NCI-H1930 (cell line): ENCODE measurements around the gene PFKL.

ENCODE experiments used
- DNase-seq, 2 experiments: peaks; one replicate each; lab custom pipeline; 2025; lab: John Stamatoyannopoulos, UW

PFKL gene

DNA sequence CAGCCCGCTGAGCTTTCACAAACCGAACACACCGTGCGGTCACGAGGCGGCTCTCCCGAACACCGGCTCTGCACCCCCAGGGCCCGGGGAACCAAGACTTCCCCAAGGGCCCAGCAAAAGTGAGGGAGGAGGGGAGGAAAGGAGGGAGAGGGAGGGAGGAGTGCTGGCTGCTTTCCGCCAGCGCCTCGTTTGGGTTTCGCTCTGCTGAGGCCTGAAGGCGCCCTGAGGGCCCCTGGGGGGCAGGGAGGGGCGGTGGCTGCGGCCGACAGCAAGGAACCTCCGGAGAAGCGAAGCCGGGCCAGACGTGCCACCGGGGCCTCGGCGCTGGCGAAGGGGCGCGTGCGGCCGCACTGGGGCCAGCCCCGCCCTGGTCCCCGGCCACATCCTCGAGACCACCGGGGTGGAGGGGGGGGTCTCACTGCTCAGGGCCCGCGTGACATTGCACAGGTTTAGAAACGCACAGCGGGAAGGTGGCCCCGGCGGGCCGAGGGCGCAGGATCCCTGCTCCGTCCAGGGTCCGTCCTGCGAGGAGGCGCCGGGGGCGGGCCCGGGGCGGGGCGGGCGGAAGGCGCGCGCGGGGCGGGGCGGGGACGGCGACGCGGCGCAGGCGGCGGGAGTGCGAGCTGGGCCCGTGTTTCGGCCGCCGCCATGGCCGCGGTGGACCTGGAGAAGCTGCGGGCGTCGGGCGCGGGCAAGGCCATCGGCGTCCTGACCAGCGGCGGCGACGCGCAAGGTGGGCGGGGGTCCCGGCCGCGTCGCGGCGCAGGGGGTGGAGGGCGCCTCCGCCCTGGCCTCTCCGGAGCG, at the start of gene PFKL:
Gene PFKL, plus strand, starts transcription at position 596 of the 804 bp plus-strand sequence. Its CDS starts 53 bp downstream, at position 649.
- DNase-seq = peak in 1 of 2 experiments; percentile 24

DNA sequence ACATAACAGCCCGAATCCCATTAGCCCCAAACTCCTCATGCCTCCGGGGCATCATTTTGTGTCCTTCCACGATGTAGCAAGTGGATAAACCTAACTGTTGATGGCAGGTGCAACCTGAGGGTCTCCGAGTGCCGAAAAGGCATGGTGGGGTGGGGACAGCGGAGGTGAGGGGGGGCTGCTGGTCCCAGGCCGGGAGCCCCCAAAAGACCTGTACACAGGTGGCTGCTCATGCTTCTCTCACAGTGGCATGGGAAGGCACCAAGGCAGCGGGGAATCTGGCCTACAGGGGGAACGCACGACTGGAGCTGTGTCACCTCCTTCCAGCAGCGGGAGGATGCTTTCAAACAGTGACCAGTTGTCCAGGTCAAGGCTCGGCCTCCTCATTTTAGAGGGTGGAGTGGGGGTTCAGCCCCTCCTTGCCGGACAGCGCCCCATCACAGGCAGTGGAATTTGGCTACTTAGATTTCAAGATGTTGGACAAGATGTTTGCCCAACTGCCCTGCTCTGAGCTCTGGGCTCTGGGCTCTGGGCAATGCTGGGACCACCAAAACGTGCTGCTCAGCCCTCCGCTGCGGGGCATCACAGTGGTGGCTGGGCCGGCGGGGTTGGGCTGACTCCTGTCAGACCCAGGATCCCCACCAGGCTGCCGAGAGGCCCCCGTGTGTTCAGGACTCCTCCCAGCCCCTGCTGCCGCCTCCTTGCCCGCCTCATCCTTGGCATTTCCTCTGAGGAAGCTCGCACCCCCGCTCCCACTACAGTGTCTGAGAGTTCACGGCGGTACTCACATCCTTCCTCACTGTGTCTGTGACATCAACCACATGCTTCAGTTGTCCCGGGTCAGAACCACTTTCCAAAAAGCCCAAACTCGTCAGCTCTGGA, 45.8 kb upstream of the PFKL start:
- DNase-seq = no peak

DNA sequence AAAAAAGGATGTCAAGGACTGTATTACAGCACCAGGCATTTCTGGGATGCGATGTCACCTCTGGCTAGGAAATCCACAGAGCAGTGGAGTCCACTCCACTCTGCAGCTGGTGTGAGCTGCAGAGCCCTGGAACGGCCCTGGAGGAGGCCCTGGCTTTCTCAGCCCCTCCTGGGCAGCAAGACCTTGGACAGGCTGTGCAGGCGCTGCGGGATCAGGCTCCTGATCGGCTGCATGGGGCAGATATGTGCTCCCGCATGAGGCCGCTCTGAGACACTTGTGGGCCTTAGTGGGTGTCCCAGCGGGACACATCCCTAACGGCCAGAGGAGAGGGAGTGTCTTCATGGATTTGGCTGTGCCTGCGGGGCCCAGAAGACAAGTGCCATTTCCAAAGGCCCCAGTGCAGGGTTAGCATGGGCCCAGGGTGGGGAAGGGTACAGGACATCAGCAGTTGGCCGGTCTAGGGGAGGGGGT, 44.3 kb upstream of the PFKL start:
- DNase-seq = no peak

DNA sequence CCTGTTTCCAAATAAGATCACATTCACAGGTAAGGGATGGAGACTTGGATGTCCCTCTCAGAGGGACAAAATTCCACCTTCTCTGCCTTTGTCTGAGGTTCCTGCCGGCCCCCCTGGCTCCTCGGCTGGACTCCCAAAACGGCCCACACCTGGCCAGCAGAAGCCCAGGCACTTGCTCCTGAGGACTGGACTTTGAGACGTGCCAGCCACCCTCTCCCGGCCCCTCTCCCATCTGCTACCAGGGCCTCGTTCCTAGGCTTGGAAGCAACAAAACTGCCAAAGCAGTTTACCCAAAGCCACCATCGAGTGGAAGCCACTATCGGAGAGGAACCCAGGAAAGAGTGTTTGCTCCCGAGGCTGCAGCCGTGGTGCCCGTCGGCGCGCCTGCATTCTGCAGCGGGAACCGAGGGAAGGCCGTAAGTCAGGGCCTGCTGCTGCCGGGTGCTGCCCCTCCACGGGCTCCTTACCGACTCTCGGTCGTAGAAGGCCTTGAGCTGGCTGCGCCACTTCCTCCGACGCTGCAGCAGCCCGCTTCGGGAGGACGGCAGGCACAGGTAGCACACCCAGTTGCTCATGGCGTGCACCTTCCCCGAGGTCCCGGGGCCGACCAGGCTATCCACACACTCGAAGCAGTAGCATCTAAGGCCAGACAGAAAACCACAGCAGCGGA, 41.7 kb upstream of the PFKL start:
- DNase-seq = no peak

DNA sequence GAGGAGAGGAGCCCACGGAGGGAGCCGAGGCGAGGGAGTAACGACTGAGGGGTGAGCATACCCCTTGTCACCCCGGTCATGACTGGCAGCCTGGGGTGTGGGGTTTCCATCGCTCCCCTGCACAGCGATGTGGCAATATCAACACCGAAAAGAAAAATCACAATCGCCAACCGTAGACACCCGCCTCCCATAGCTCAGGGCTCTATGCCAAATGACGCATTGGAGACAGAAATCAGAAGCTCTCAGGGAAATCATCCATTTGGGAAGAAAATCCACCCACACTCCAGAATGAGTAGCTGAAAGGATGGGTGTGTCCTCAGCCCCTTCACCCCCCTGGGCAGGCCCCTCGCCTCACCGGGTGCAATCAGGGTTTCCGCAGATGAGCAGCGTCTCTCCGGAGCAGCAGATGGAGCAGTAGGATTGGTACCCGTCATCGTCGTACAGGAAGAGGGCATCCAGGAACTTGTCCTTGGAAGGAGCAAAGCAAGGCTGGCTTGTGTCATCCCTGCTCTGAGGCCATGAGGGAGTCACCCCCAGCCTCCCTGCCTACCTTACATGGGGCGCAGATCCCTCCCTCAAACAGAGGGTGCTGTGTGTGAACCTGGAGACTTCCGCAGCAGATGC, 40.7 kb upstream of the PFKL start:
- DNase-seq = no peak

DNA sequence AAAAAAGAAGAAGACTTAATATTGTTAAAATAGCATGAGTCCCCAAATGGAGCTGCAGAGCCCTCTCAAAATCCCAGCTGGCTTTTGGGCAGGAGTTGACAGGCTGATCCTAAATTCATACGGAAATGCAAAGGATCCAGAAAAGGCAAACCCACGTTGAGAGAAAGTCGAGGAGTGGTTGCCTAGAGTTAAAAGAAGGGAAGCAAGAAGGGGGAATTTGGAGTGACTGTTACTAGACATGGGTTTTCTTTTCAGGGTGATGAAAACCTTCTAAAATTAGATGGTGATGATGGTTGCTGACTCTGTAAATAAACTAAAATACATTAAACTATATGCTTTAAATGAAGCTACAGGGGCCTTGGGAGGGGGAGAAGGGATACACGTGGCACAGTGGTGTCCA, 39.8 kb upstream of the PFKL start:
- no peak for DNase-seq

DNA sequence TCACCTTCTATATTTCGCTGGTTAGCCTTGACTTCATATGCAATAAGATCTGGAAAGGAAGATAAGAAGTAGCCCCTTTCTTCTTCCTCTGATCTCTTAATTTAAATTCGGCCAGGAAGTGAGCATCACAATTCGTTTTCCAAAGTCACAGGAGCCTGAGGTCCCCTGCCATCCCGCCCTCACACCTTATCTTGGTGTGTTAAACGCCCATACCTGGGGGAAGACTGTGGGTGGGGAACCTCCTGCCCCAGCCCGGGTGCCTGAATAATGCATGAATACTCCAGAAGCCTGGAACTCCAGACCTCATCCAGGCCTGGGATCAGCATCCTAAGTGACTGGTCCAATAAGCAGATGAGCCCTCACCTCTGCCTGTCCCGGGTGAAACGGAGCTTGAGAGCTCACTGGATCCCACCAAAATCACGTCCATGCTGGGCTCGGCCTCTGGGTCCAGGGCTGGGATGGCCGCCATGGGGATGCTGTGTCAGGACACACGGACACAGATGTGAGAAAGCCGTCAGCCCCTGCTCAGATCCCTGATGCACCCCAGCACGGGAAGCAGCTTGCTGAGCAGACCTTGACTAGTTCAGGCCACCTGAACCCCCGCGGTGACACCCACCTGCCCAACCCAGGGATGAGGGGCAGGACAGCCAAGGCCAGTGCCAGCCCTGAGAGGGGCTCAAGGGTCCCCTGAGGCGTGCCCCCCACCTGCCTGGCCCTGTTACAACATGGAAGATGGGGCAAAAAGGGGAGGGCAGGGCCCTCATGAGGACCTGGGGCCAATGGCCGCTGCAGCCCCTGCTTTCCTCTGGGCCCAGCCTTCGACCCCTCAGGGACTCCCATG, 38.8 kb upstream of the PFKL start:
- DNase-seq = no peak

DNA sequence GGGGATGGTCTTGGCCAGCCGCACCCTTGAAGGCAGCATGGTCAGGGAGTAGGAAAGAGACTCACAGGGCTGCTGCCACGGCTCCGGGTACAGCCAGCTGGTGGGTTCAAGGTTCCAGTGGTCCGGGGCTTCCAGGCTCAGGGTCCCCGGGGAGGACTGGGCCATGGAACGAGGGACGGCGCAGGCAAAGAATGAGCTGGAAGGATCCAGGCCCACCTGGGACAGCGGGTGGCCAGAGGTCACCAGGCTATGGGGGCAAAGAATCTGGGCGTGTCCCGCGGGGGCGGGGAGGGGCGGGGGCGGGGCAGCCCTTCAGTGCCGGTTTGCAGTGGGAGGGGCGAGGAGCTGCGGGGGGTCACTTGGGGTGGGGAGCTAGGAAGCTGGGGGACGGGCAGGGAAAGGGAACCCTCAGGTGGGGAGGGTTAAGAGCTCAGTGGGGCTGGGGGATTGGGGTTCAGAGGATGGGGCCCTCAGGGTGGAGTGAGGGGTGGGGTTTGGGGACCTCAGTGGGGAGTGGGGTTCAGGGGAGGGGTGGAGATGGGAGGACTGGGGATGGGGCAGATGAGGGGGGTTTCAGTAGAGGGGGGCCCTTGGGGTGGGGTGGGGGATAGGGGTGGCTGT, 38.1 kb upstream of the PFKL start, which contains the start of gene DNMT3L:
Gene DNMT3L, minus strand, starts transcription at position 223 of the 621 bp plus-strand sequence. CDS start 638 bp downstream, outside the sequence.
- no peak for DNase-seq

DNA sequence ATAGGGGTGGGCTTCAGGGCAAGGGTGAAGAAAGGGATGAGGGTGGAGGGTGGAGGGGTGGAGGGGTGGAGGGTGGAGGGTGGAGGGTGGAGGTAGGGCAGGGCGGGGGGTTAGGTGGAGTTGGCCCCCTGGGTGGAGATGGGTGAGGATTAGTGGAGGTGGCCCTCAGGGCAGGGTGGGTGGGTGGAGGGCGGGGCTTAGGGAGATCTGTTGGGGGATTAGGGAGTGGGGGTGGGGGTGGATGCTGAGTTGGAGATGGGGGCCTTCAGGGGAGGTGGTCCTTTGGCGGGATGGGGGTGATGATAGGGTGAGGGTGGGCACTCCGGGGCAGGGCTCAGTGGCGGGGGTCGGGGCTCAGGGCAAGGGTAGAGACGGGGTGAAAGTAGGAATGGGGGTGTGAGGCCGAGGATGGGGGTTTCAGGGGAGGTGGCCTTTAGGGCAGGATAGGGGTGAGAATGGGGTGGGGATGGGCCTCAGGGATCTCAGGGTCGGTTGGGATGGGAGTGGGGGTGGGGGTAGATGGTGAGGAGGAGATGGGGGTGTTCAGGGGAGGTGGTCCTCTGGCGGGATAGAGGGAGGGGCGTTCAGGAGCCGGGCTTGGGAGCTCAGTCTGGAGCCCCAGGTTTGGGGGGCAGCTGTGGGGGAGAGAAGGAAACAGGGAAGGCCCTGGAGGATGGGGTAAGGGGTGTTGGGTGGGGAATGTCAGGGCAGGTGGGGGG, 37.4 kb upstream of the PFKL start:
- no peak for DNase-seq

DNA sequence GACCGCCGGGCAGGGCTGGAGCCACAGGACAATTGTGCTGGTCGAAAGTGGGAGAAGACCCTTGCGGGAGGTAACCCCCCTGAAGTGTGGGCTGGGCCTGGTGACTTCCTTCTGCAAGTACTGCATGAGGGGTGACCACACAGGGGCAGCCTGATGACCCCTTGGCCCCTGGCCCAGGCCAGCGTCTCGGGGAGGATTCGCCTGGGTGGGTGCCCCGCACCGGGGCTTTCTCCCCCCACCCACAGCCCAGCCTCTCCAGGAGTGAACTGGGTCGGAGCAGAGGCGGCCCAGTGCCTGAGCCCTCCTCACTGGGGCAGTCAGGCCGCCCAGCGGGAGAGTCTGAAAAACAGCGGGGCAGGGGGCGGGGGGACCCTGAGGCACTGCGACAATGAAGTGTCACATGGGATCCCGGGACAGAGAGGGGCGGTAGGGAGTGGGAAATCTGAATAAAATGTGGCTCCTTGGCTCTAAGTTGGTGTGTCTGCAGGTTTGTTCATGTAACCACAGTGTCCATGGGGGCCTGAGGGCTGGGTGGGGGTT, 36.6 kb upstream of the PFKL start:
- no peak for DNase-seq

DNA sequence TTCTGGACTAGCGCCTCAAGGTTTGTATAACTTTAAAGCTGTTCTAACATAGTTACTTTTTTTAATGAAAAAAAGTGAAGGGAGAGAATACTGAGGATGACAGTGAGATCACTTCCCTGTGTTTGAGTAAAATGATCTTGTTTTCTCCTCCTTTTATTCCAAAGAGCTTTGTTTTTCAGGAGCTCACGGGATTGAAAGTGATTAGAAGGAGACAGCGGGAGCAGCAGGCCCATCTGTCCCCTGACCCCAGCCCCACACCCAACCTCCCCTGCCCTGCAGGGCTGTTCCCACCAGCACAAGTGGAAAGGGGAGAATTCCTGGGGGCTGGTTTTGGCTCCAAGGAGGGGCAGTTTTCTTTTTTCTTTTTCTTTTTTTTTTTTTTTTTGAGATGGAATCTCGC, 36.1 kb upstream of the PFKL start:
- DNase-seq = no peak

DNA sequence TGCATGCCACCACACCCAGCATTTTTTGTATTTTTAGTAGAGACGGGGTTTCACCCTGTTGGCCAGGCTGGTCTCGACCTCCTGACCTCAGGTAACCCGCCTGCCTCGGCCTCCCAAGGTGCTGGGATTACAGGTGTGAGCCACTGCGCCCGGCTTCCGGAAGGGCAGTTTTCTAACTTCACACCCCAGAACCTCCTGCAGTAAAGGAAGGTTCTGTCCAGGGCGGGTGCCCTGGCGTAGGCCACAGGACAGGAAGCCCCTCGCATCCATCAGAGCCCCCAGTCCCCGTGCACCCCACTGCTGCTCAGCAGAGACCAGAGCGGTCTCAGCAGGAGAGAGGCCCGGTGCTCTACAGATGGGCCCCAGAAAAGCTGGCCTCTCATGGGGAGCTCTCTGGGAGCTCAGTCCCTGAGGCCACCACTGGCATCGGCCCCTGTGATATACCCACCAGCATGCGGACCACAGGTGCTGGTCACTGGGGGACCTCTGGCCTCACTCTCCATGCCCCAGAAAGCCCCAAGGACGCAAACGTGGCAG, 34.1 kb upstream of the PFKL start:
- no peak for DNase-seq

DNA sequence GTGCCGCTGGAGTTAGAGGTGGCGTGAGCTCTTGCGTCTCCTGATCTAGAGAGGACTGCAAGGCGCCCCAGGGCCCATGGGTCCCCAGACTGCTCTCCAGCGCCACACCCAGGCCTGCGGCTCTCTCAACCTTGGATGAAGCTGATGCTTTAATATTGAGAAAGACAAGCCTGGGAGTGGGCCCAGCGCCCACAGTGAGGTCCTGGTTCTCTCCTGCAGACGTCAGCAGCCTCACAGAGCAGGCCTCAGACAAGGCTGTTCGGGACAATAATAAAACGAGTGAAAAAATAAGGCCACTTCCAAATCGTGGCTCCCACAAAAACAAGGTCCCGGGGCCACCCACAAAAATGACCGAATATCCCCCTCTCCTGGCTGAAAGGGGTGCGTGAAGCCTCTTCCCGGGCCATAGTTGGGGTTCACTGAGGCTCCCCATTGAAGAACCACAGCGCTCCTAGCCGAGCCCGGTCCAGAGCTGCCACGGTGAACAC, 32.2 kb upstream of the PFKL start:
- DNase-seq = no peak

DNA sequence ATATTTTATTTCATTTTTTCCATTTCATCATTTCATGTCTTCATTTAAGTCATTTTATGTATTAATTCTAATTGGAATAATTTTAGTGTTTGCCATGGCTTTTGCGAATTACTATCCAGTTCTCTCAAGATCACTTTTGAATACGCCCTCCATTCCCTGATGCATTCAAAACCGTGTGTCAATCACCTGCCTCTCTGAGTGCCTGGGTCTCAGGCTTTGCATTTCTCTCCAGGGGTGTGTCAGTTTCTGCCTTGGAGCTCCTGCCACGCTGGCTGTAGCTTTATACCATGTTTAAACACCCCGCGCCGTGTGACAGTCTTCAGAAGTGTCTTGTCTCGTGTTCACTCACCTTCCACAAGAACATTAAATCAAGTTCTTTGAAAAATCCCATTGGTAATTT, 30.8 kb upstream of the PFKL start:
- DNase-seq = no peak

DNA sequence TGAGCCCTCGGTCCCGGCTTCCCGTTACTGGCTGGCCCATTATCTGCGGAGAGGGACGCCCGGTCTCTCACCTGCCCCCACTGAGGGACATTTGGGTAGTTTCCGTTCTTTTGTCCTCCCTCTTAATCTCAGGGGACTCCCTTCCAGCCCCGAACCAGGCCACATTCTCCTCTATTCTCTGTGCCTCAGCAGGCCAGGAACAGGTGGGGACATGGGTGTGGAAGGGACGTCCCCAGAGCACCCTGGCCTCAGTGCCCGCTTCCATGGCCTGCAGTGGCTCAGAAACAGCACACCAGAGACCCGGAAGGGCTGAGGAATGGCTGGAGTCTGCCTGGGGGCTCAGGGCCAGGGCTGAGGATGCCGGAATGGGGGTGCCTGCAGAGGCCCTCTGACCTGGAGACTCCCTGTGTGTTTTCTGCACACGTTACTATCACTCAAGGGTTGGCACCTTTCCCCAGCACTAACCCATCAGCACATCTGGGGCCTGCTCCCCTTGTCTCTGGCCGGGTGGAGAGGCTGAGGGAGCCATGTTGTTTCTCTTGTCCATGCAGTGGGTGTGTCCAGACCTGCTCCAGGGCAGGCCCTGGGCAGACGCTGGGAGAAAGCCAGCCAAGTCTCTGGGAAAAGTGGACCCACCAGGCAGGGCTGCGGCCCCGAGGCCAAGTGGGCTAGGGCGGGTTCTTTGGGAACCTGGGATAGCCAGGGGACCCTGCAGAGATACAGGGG, 28.1 kb upstream of the PFKL start:
- DNase-seq = no peak

DNA sequence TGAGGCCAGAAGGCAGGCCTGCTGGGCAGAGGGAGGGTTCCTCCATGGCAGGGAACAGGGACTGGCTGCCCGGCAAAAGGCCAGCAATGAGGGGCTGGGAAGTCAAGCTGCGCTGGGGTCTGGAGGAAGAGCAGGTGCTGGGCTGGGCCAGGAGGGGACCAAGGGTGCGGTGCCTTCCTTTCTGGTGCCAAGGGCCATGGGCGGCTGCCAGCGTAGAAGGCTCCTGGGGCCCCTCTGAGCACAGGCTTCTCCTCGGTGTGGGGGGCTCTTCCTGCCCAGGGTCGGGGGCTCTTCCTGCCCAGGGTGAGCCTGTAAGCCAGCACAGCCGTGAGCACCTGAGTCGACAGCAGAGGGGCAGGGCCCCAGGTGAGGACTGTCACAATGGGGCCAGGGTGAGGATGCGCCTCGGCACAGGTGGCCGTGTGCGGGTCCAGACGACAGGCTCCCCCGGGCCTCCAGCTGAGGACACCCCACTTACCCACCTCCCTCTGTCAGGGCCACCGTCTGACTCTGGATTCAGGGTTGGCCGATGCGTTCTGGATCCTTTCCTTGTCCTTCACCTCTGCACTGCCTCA, 27.5 kb upstream of the PFKL start:
- DNase-seq = no peak

DNA sequence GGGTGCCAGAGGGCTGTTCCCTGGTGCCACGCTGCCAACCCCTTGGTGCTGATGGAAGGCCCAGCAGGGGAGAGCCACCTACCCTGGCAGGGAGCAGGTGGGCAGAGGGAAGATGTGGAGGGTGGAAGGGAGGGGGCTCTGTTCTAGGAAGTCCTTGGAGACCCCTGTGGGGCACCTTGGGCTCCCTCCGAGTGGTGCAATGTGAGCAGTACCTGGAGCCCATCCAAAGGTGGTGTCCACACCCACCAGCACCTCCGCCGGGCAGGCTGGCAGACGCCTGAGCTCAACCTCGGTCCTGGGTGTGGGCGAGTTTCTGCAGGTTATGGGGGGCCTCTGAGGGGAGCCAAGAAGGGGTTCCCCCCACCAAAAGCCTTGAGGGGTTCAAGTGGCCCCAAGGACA, 26.8 kb upstream of the PFKL start:
- no peak for DNase-seq

DNA sequence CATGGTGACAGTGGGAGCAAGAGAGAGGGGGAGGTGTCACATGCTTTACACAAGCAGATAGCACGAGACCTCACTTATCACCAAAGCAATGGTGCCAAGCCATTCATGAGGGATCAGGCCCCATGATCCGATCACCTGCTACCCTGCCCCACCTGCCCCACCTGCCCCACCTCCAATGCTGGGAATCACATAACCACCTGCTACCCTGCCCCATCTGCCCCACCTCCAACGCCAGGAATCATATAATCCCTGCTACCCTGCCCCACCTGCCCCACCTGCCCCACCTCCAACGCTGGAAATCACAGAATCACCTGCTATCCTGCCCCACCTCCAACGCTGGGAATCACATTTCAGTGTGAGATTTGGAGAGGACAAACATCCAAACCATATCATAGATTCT, 24.8 kb upstream of the PFKL start:
- no peak for DNase-seq
